Mesothelial cell of epicardium (in vitro differentiated cells): ENCODE data around the gene FHIT. TPM values are rescaled to one million over a fixed set of nuclear protein-coding genes. Genes with fewer than 3 reads are reported as not detected.
A peak's percentile ranks its signal among the peaks of the same experiment; 100 is the strongest.
"Not testable (repeated sequence)": the region's sequence is repeated elsewhere in the genome, so short reads cannot be mapped to it uniquely, and the experiment has no call there.

Experiments
- DNase-seq, 2 experiments: peaks; one replicate each; pipeline ENCODE4 v3.0.0; 2021; ENCODE audit warnings: low spot score in 2 of 2; ENCODE audit not compliant: unreplicated experiment in 2 of 2
- H3K27ac Mint-ChIP-seq: 2 replicates; pipeline ENCODE4 v1.8.0; 2021; ENCODE audit warnings: mixed read lengths
- H3K27me3 Mint-ChIP-seq: 2 replicates; pipeline ENCODE4 v1.8.0; 2021; ENCODE audit warnings: low read depth, mixed read lengths
- H3K36me3 Mint-ChIP-seq: 2 replicates; pipeline ENCODE4 v1.8.0; 2021; ENCODE audit warnings: mixed read lengths
- H3K4me1 Mint-ChIP-seq: 2 replicates; pipeline ENCODE4 v1.8.0; 2021; ENCODE audit warnings: mixed read lengths
- H3K4me3 Mint-ChIP-seq: 2 replicates; pipeline ENCODE4 v1.8.0; 2021; ENCODE audit warnings: mild to moderate bottlenecking, moderate library complexity, mixed read lengths
- H3K9me3 Mint-ChIP-seq: 2 replicates; pipeline ENCODE4 v1.8.0; 2021; ENCODE audit warnings: mixed read lengths
- CTCF ChIP-seq: fragments of 200-600 bp; sonication (generic); IDR thresholded peaks from one replicate; pipeline ENCODE4 v1.5.0; 2021; ENCODE audit warnings: antibody characterized with exemption; ENCODE audit not compliant: unreplicated experiment
- total RNA-seq: library from RNA; stranded (reverse); gene quantifications from 3 replicates; pipeline ENCODE4 v1.2.1, GENCODE V29; 2021

FHIT gene
- total RNA-seq, 1 donor from 2014 or later = 10.7 TPM

DNA sequence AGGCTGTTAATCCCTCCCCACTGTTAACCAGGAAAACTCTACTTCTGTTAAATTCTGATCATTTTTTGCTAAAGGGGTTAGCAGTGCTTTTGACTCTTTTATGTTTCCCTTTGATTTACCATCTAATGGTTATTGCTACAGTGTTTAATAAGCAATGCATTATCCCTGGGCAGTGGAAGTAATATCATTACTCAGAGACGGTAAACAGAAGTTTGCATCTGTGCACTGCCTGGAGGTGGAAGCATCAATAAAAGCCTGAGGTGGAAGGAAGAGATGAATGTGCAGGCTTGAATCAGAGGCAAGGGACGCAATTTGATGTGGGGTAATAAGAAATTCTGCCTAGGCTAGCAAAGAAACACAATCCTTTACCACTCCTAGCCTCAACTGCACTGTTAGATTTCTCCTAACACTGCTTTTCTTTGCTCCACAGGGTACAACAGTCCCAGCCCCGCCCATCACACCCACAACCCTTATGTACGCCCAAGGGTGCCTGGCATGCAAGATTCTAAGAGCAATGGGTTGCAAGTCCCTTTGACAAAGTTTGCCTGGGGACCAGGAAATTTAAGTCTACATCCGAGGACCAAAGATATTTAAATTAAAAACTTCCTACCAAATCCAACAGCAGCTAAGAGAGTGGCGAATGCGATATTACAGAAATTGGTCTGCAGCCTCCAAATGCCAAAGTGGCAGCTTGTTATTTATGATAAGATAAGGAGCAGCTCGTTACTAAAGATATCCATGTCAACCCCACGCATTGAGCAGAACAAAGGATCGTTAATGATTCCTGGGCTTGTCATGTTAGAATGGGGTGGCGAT is 261.4 kb downstream of the FHIT start:
- no peak overlapping the region for H3K27ac Mint-ChIP-seq
- H3K4me3 Mint-ChIP-seq = no peak overlapping the region
- peaks cover 10% of the 10 kb centered on the region for H3K4me1 Mint-ChIP-seq
- peaks cover 2% of the 10 kb centered on the region for H3K27me3 Mint-ChIP-seq
- peaks cover 9% of the 10 kb centered on the region for H3K36me3 Mint-ChIP-seq
- TF ChIP-seq CTCF = no peak
- DNase-seq = no peak
- peaks cover 34% of the 10 kb centered on the region for H3K9me3 Mint-ChIP-seq

DNA sequence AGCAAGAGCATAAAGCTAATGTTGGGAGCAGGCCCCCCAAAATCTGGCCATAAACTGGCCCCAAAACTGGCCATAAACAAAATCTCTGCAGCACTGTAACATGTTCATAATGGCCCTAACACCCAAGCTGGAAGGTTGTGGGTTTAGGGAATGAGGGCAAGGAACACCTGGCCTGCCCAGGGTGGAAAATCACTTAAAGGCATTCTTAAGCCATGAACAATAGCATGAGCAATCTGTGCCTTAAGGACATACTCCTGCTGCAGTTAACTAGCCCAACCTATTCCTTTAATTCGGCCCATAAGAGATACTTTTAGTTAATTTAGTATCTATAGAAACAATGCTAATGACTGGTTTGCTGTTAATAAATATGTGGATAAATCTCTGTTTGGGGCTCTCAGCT is 264.1 kb downstream of the FHIT start:
- Mint-ChIP-seq H3K9me3 (peaks cover 58% of the 10 kb centered on the region), H3K36me3 (peaks cover 13% of the 10 kb centered on the region)
- not testable (repeated sequence) for H3K4me3 Mint-ChIP-seq, H3K4me1 Mint-ChIP-seq, H3K27ac Mint-ChIP-seq, DNase-seq, H3K27me3 Mint-ChIP-seq

GRCh38 chr3:60986552-60986951 is 264.7 kb downstream of the FHIT start:
- Mint-ChIP-seq H3K27ac (no peak overlapping the region), H3K4me3 (no peak overlapping the region), H3K9me3 (peaks cover 61% of the 10 kb centered on the region), H3K4me1 (peaks cover 10% of the 10 kb centered on the region), H3K36me3 (peaks cover 13% of the 10 kb centered on the region), H3K27me3 (no peaks in the 10 kb centered on the region)
- no peak for TF ChIP-seq CTCF
- no peak for DNase-seq

DNA sequence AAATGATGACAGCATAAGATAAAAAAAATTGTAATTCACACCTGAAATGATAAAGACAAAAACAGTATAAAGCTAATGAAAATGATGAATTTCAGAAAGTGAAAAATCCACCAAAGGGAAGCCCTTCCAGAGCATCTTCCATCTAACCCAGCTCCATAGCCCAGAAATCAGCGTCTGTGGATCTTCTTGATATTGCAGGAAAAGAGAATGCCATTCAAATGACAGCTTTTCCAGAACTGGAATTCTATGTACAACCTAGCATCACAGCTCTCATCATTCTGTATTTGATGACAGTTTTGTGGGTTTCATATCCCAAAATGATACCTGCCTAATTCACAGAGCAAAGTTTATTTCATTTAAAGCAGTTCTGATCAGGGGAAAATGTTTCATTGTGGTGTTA is 267.3 kb downstream of the FHIT start:
- TF ChIP-seq CTCF = no peak
- no peak overlapping the region for H3K4me3 Mint-ChIP-seq
- H3K4me1 Mint-ChIP-seq = peaks cover 21% of the 10 kb centered on the region
- peaks cover 61% of the 10 kb centered on the region for H3K9me3 Mint-ChIP-seq
- H3K27me3 Mint-ChIP-seq = no peaks in the 10 kb centered on the region
- no peak for DNase-seq
- H3K36me3 Mint-ChIP-seq = peaks cover 13% of the 10 kb centered on the region
- H3K27ac Mint-ChIP-seq = no peak overlapping the region

DNA sequence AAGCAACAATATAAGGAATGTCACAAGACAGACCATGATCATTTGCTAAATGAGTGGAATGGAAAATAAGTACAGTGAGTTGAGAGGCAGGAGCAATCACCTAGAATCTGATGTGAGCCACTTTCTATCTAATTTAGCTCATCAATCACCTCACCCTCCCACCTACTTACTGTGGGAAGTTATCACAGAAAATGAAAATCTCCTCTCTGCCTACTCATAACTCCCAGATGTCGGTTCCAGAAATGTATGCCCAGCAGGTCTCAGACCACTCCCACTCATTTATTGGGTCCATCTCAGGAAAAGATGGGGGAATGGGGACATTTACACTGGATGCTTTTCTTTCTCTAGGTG is 270.9 kb downstream of the FHIT start:
- Mint-ChIP-seq H3K4me1 (peaks cover 21% of the 10 kb centered on the region), H3K27me3 (no peaks in the 10 kb centered on the region), H3K36me3 (peaks cover 7% of the 10 kb centered on the region), H3K27ac (peak overlapping the region; percentile 75), H3K4me3 (no peak overlapping the region), H3K9me3 (peaks cover 31% of the 10 kb centered on the region)
- no peak for DNase-seq
- no peak for TF ChIP-seq CTCF

GRCh38 chr3:60979461-60980341 is 271.6 kb downstream of the FHIT start:
- Mint-ChIP-seq H3K9me3 (peaks cover 27% of the 10 kb centered on the region), H3K4me1 (peaks cover 21% of the 10 kb centered on the region), H3K36me3 (peaks cover 4% of the 10 kb centered on the region), H3K27ac (peak overlapping the region; percentile 75), H3K27me3 (no peaks in the 10 kb centered on the region), H3K4me3 (peak overlapping the region; percentile 5)
- TF ChIP-seq CTCF = no peak
- no peak for DNase-seq
